Chondrocyte (in vitro differentiated cells): ENCODE results near the gene KLRC3. TPM values are rescaled to one million over a fixed set of nuclear protein-coding genes. Genes with fewer than 3 reads are reported as not detected.

Experiments used
- DNase-seq: peaks from one replicate; pipeline ENCODE4 v3.0.0; 2021; ENCODE audit warnings: mixed read lengths, low spot score
- H3K27ac Mint-ChIP-seq: one replicate; pipeline ENCODE4 v1.8.0; 2021; ENCODE audit warnings: mild to moderate bottlenecking, moderate library complexity, mixed read lengths; ENCODE audit not compliant: unreplicated experiment
- H3K27me3 Mint-ChIP-seq: 2 replicates; pipeline ENCODE4 v1.8.0; 2021; ENCODE audit warnings: low read depth, mixed read lengths
- H3K36me3 Mint-ChIP-seq: 2 replicates; pipeline ENCODE4 v1.8.0; 2021; ENCODE audit warnings: low read depth, mixed read lengths
- H3K4me1 Mint-ChIP-seq: 2 replicates; pipeline ENCODE4 v1.8.0; 2021; ENCODE audit warnings: low read depth, mild to moderate bottlenecking, mixed read lengths
- H3K4me3 Mint-ChIP-seq: one replicate; pipeline ENCODE4 v1.8.0; 2021; ENCODE audit warnings: mild to moderate bottlenecking, moderate library complexity, mixed read lengths; ENCODE audit not compliant: unreplicated experiment
- H3K9me3 Mint-ChIP-seq: 2 replicates; pipeline ENCODE4 v1.8.0; 2021; ENCODE audit warnings: low read depth, mixed read lengths
- CTCF ChIP-seq: fragments of 200-600 bp; sonication (generic); IDR thresholded peaks from 2 replicates; pipeline ENCODE4 v1.5.0; 2021; ENCODE audit warnings: antibody characterized with exemption, mild to moderate bottlenecking, moderate library complexity
- total RNA-seq: library from RNA; stranded (reverse); gene quantifications from 3 replicates; pipeline ENCODE4 v1.2.1, GENCODE V29; 2021

KLRC3 gene
- total RNA-seq, 1 donor from 2014 or later, result not detected

GRCh38 chr12:10362828-10363657 is 57.4 kb downstream of the KLRC3 start:
- peak overlapping the region; percentile 62 for H3K27ac Mint-ChIP-seq
- no peak for DNase-seq
- TF ChIP-seq CTCF, result no peak
- peaks cover 2% of the 10 kb centered on the region for H3K9me3 Mint-ChIP-seq
- no peaks in the 10 kb centered on the region for H3K27me3 Mint-ChIP-seq
- no peaks in the 10 kb centered on the region for H3K36me3 Mint-ChIP-seq
- H3K4me1 Mint-ChIP-seq, result peaks cover 15% of the 10 kb centered on the region
- no peak overlapping the region for H3K4me3 Mint-ChIP-seq

- no peak for TF ChIP-seq CTCF
- H3K27ac Mint-ChIP-seq, result peak overlapping the region; percentile 62
- no peak overlapping the region for H3K4me3 Mint-ChIP-seq
- H3K36me3 Mint-ChIP-seq, result no peaks in the 10 kb centered on the region
- DNase-seq, result no peak
- H3K4me1 Mint-ChIP-seq, result peaks cover 15% of the 10 kb centered on the region
- no peaks in the 10 kb centered on the region for H3K9me3 Mint-ChIP-seq
- H3K27me3 Mint-ChIP-seq, result no peaks in the 10 kb centered on the region
Measured at GRCh38 chr12:10362325-10362724, 58.1 kb downstream of the KLRC3 start.

Other genes with a start within 250 kb of the KLRC3 start
- gene OLR1, start 248.5 kb downstream of the KLRC3 start, total RNA-seq, result 0.28 TPM in 1 of 3 replicates, not detected in the others
- gene TMEM52B, start 241.6 kb downstream of the KLRC3 start, total RNA-seq, result not detected in 3 replicates
- gene GABARAPL1, start 207.7 kb downstream of the KLRC3 start, total RNA-seq, result 41.6 to 53.0 TPM (median 47.7 TPM) in 3 replicates
- 0.21 to 0.46 TPM (median 0.22 TPM) in 3 replicates for gene KLRD1, start 112.7 kb downstream of the KLRC3 start, total RNA-seq
- not detected in 3 replicates for gene KLRK1, start 30.6 kb downstream of the KLRC3 start, total RNA-seq
- not detected in 3 replicates for gene KLRC4, start 10.8 kb downstream of the KLRC3 start, total RNA-seq
- not detected in 3 replicates for gene KLRC2, start 15.4 kb upstream of the KLRC3 start, total RNA-seq
- gene KLRC1, start 32.8 kb upstream of the KLRC3 start, total RNA-seq, result not detected in 3 replicates
- gene EIF2S3B, start 85.3 kb upstream of the KLRC3 start, total RNA-seq, result 0.56 to 1.5 TPM (median 1.3 TPM) in 3 replicates
- 32.7 to 40.9 TPM (median 35.8 TPM) in 3 replicates for gene MAGOHB, start 193.0 kb upstream of the KLRC3 start, total RNA-seq